Measurements from ENCODE around the gene FHIT.

- TF ChIP-seq POLR2A (IDR thresholded peaks at IDR 0.05) (no peak), CTCF (IDR thresholded peaks at IDR 0.05) (no peak)
Measured at GRCh38 chr3:60552581-60552980, 698.7 kb downstream of the FHIT start.
